ENCODE measurements around the gene GOSR2.

The GOSR2 gene

GRCh38 chr17:46976626-46977270, 53.8 kb downstream of the GOSR2 start:
- peaks cover 11 to 14% of the 10 kb centered on the region in 2 donors for H3K4me1 ChIP-seq (ENCODE audit: control insufficient read depth in 2 of 2, insufficient read depth in 2 of 2, low read length in 2 of 2)
- no peak overlapping the region for H3K4me3 ChIP-seq (ENCODE audit: low read length in 2 of 2)
- H3K9ac ChIP-seq (ENCODE audit: low read depth in 1 of 2, low read length in 2 of 2) = no peak overlapping the region
- H3K27me3 ChIP-seq (ENCODE audit: control insufficient read depth in 2 of 2, insufficient read depth in 2 of 2, low read length in 2 of 2) = peaks cover 15 to 22% of the 10 kb centered on the region in 2 donors
- H3K9me3 ChIP-seq (ENCODE audit: control insufficient read depth in 2 of 2, low read length in 2 of 2) = no peaks in the 10 kb centered on the region
- H3K27ac ChIP-seq (ENCODE audit: low read depth in 2 of 2, low read length in 2 of 2) = no peak overlapping the region
- no peaks in the 10 kb centered on the region for H3K36me3 ChIP-seq (ENCODE audit: control insufficient read depth in 2 of 2, insufficient read depth in 2 of 2, low read length in 2 of 2)

- no peak overlapping the region for H3K9ac ChIP-seq (ENCODE audit: low read depth in 1 of 2, low read length in 2 of 2)
- no peak overlapping the region for H3K4me3 ChIP-seq (ENCODE audit: low read length in 2 of 2)
- no peak overlapping the region for H3K27ac ChIP-seq (ENCODE audit: low read depth in 2 of 2, low read length in 2 of 2)
- no peaks in the 10 kb centered on the region for H3K9me3 ChIP-seq (ENCODE audit: control insufficient read depth in 2 of 2, low read length in 2 of 2)
- H3K4me1 ChIP-seq (ENCODE audit: control insufficient read depth in 2 of 2, insufficient read depth in 2 of 2, low read length in 2 of 2) = peaks cover 7 to 14% of the 10 kb centered on the region in 2 donors
- peaks cover 15 to 22% of the 10 kb centered on the region in 2 donors for H3K27me3 ChIP-seq (ENCODE audit: control insufficient read depth in 2 of 2, insufficient read depth in 2 of 2, low read length in 2 of 2)
- H3K36me3 ChIP-seq (ENCODE audit: control insufficient read depth in 2 of 2, insufficient read depth in 2 of 2, low read length in 2 of 2) = no peaks in the 10 kb centered on the region
These were observed 54.4 kb downstream of the GOSR2 start for GRCh38 chr17:46977348-46977747.

- H3K9me3 ChIP-seq (ENCODE audit: control insufficient read depth in 2 of 2, low read length in 2 of 2) = no peaks in the 10 kb centered on the region
- H3K27ac ChIP-seq (ENCODE audit: low read depth in 2 of 2, low read length in 2 of 2) = no peak overlapping the region
- no peaks in the 10 kb centered on the region for H3K36me3 ChIP-seq (ENCODE audit: control insufficient read depth in 2 of 2, insufficient read depth in 2 of 2, low read length in 2 of 2)
- peaks cover 6 to 14% of the 10 kb centered on the region in 2 donors for H3K4me1 ChIP-seq (ENCODE audit: control insufficient read depth in 2 of 2, insufficient read depth in 2 of 2, low read length in 2 of 2)
- no peak overlapping the region for H3K4me3 ChIP-seq (ENCODE audit: low read length in 2 of 2)
- H3K9ac ChIP-seq (ENCODE audit: low read depth in 1 of 2, low read length in 2 of 2) = no peak overlapping the region
- H3K27me3 ChIP-seq (ENCODE audit: control insufficient read depth in 2 of 2, insufficient read depth in 2 of 2, low read length in 2 of 2) = peaks cover 15 to 22% of the 10 kb centered on the region in 2 donors
These were observed 55.0 kb downstream of the GOSR2 start for GRCh38 chr17:46977750-46978488.

- H3K4me3 ChIP-seq (ENCODE audit: low read length in 2 of 2) = peak overlapping the region; percentile 58 to 59
- H3K9me3 ChIP-seq (ENCODE audit: control insufficient read depth in 2 of 2, low read length in 2 of 2) = no peaks in the 10 kb centered on the region
- H3K9ac ChIP-seq (ENCODE audit: low read depth in 1 of 2, low read length in 2 of 2) = peak overlapping the region in 1 of 2 donors; percentile 10
- peaks cover 6 to 15% of the 10 kb centered on the region in 2 donors for H3K4me1 ChIP-seq (ENCODE audit: control insufficient read depth in 2 of 2, insufficient read depth in 2 of 2, low read length in 2 of 2)
- H3K27ac ChIP-seq (ENCODE audit: low read depth in 2 of 2, low read length in 2 of 2) = no peak overlapping the region
- no peaks in the 10 kb centered on the region for H3K36me3 ChIP-seq (ENCODE audit: control insufficient read depth in 2 of 2, insufficient read depth in 2 of 2, low read length in 2 of 2)
- peaks cover 15 to 22% of the 10 kb centered on the region in 2 donors for H3K27me3 ChIP-seq (ENCODE audit: control insufficient read depth in 2 of 2, insufficient read depth in 2 of 2, low read length in 2 of 2)
These were observed 55.7 kb downstream of the GOSR2 start for GRCh38 chr17:46978489-46979146.

GRCh38 chr17:46979147-46979863, 56.3 kb downstream of the GOSR2 start, which contains the start of gene RPRML:
RPRML (minus strand) TSS chr17:46979253; CDS start chr17:46979007, 246 bp downstream.
- Histone ChIP-seq H3K9ac (ENCODE audit: low read depth in 1 of 2, low read length in 2 of 2) (peak within 1 kb of the TSS in 1 of 2 donors; percentile 10), H3K4me3 (ENCODE audit: low read length in 2 of 2) (peak within 1 kb of the TSS; percentile 58 to 59), H3K36me3 (ENCODE audit: control insufficient read depth in 2 of 2, insufficient read depth in 2 of 2, low read length in 2 of 2) (no peaks in the 10 kb centered on the region), H3K27me3 (ENCODE audit: control insufficient read depth in 2 of 2, insufficient read depth in 2 of 2, low read length in 2 of 2) (peaks cover 15 to 22% of the 10 kb centered on the region in 2 donors), H3K9me3 (ENCODE audit: control insufficient read depth in 2 of 2, low read length in 2 of 2) (no peaks in the 10 kb centered on the region), H3K27ac (ENCODE audit: low read depth in 2 of 2, low read length in 2 of 2) (no peak within 1 kb of the TSS), H3K4me1 (ENCODE audit: control insufficient read depth in 2 of 2, insufficient read depth in 2 of 2, low read length in 2 of 2) (peaks cover 8 to 21% of the 10 kb centered on the region in 2 donors)

- no peak overlapping the region for H3K9ac ChIP-seq (ENCODE audit: low read depth in 1 of 2, low read length in 2 of 2)
- H3K4me3 ChIP-seq (ENCODE audit: low read length in 2 of 2) = no peak overlapping the region
- H3K27me3 ChIP-seq (ENCODE audit: control insufficient read depth in 2 of 2, insufficient read depth in 2 of 2, low read length in 2 of 2) = peaks cover 7 to 11% of the 10 kb centered on the region in 2 donors
- no peak overlapping the region for H3K27ac ChIP-seq (ENCODE audit: low read depth in 2 of 2, low read length in 2 of 2)
- H3K9me3 ChIP-seq (ENCODE audit: control insufficient read depth in 2 of 2, low read length in 2 of 2) = no peaks in the 10 kb centered on the region
- peaks cover 13 to 25% of the 10 kb centered on the region in 2 donors for H3K4me1 ChIP-seq (ENCODE audit: control insufficient read depth in 2 of 2, insufficient read depth in 2 of 2, low read length in 2 of 2)
- no peaks in the 10 kb centered on the region for H3K36me3 ChIP-seq (ENCODE audit: control insufficient read depth in 2 of 2, insufficient read depth in 2 of 2, low read length in 2 of 2)
These were observed 59.6 kb downstream of the GOSR2 start for GRCh38 chr17:46982577-46982976.

- Histone ChIP-seq H3K4me1 (ENCODE audit: control insufficient read depth in 2 of 2, insufficient read depth in 2 of 2, low read length in 2 of 2) (peaks cover 13 to 19% of the 10 kb centered on the region in 2 donors), H3K27ac (ENCODE audit: low read depth in 2 of 2, low read length in 2 of 2) (peak overlapping the region; percentile 83 to 84), H3K9me3 (ENCODE audit: control insufficient read depth in 2 of 2, low read length in 2 of 2) (no peaks in the 10 kb centered on the region), H3K27me3 (ENCODE audit: control insufficient read depth in 2 of 2, insufficient read depth in 2 of 2, low read length in 2 of 2) (peaks cover 0 to 5% of the 10 kb centered on the region in 2 donors), H3K9ac (ENCODE audit: low read depth in 1 of 2, low read length in 2 of 2) (no peak overlapping the region), H3K36me3 (ENCODE audit: control insufficient read depth in 2 of 2, insufficient read depth in 2 of 2, low read length in 2 of 2) (no peaks in the 10 kb centered on the region), H3K4me3 (ENCODE audit: low read length in 2 of 2) (no peak overlapping the region)
These were observed 60.8 kb downstream of the GOSR2 start for GRCh38 chr17:46983782-46984181.

- Histone ChIP-seq H3K4me3 (ENCODE audit: low read length in 2 of 2) (peak overlapping the region in 1 of 2 donors; percentile 20), H3K27me3 (ENCODE audit: control insufficient read depth in 2 of 2, insufficient read depth in 2 of 2, low read length in 2 of 2) (peaks cover 0 to 4% of the 10 kb centered on the region in 2 donors), H3K4me1 (ENCODE audit: control insufficient read depth in 2 of 2, insufficient read depth in 2 of 2, low read length in 2 of 2) (peaks cover 9 to 14% of the 10 kb centered on the region in 2 donors), H3K27ac (ENCODE audit: low read depth in 2 of 2, low read length in 2 of 2) (peak overlapping the region; percentile 83 to 84), H3K9me3 (ENCODE audit: control insufficient read depth in 2 of 2, low read length in 2 of 2) (no peaks in the 10 kb centered on the region), H3K36me3 (ENCODE audit: control insufficient read depth in 2 of 2, insufficient read depth in 2 of 2, low read length in 2 of 2) (no peaks in the 10 kb centered on the region), H3K9ac (ENCODE audit: low read depth in 1 of 2, low read length in 2 of 2) (peak overlapping the region in 1 of 2 donors; percentile 24)
These were observed 61.4 kb downstream of the GOSR2 start for GRCh38 chr17:46984341-46984740.

- Histone ChIP-seq H3K9ac (ENCODE audit: low read depth in 1 of 2, low read length in 2 of 2) (peak overlapping the region in 1 of 2 donors; percentile 24), H3K27me3 (ENCODE audit: control insufficient read depth in 2 of 2, insufficient read depth in 2 of 2, low read length in 2 of 2) (peaks cover 0 to 3% of the 10 kb centered on the region in 2 donors), H3K27ac (ENCODE audit: low read depth in 2 of 2, low read length in 2 of 2) (peak overlapping the region; percentile 83 to 84), H3K4me3 (ENCODE audit: low read length in 2 of 2) (peak overlapping the region in 1 of 2 donors; percentile 20), H3K9me3 (ENCODE audit: control insufficient read depth in 2 of 2, low read length in 2 of 2) (no peaks in the 10 kb centered on the region), H3K4me1 (ENCODE audit: control insufficient read depth in 2 of 2, insufficient read depth in 2 of 2, low read length in 2 of 2) (peaks cover 7 to 12% of the 10 kb centered on the region in 2 donors), H3K36me3 (ENCODE audit: control insufficient read depth in 2 of 2, insufficient read depth in 2 of 2, low read length in 2 of 2) (no peaks in the 10 kb centered on the region)
These were observed 61.9 kb downstream of the GOSR2 start for GRCh38 chr17:46984892-46985291.
